HG03095 (cell line): ENCODE measurements around the gene SMIM13.
"Not testable (repeated sequence)": the region's sequence is repeated elsewhere in the genome, so short reads cannot be mapped to it uniquely, and the experiment has no call there.

Source experiments
- ATAC-seq: cut with Tn5 transposase; IDR thresholded peaks from one replicate; pipeline ENCODE4 v1.9.1; 2021; ENCODE audit warnings: moderate library complexity; ENCODE audit not compliant: unreplicated experiment

SMIM13 gene

DNA sequence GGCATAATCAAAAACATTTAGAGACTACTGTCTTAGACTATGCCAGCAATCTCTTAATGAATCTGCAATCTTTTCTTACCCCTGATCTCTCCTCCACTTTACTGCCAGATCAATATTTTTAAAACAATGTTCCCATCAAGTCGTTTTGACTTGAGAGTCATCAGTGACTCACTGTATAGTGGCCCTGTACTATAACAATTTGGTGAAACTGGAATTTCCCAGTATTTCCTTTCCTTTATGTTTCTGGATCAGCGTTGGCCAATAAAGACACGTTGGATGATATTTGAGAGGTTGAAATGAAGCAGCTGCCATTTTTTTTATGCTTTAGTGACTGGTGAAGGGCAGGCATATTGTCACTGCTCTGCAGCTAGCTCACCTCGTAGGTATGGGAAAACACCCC is 10.1 kb upstream of the SMIM13 start:
- ATAC-seq = no peak

DNA sequence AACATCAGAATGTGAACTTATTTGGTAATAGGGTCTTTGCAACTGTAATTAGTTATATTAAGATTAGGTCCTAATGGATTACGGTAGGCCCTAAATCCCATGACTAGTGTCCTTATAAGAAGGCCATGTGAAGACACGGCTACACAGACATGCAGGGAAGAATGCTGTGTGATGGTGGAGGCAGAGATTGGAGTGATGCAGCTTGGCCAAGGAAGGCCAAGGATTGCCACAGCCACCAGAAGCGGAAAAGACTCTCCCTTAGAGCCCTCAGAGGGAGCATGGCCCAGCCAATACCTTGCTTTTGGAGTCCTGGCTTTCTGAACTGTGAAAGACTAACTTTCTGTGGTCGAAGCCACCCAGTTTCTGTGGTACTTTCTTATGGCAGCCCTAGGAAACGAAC is 9.7 kb upstream of the SMIM13 start:
- no peak for ATAC-seq

DNA sequence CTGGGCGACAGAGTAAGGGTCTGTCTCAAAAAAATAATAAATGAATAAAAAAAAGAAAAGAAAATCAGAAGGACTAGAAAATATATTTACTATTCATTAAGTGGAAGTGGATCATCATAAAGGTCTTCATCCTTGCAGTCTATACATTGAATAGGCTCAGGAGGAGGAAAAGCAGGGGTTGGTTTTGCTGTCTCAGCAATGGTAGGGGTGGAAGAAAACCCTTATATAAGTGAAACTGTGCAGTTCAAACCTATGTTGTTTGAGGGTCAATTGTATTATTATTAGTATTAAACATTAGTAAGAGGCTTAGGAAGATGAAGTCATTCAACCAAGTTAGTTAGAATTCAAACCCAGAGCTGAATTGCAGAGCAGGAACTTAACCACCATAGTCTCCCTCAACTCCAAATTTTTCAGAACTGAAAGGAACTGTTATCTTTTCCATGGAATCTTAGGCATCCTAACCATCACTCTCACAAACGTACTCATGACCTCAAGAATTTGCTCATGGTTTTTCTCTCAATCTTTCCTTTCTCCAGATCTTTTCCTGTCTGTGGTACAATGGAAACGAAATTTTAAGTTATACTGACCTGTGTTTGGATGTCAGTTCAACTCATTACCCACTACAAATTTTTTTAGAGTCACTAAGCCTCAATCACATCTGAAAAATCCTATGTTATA is 7.7 kb upstream of the SMIM13 start:
- no peak for ATAC-seq

DNA sequence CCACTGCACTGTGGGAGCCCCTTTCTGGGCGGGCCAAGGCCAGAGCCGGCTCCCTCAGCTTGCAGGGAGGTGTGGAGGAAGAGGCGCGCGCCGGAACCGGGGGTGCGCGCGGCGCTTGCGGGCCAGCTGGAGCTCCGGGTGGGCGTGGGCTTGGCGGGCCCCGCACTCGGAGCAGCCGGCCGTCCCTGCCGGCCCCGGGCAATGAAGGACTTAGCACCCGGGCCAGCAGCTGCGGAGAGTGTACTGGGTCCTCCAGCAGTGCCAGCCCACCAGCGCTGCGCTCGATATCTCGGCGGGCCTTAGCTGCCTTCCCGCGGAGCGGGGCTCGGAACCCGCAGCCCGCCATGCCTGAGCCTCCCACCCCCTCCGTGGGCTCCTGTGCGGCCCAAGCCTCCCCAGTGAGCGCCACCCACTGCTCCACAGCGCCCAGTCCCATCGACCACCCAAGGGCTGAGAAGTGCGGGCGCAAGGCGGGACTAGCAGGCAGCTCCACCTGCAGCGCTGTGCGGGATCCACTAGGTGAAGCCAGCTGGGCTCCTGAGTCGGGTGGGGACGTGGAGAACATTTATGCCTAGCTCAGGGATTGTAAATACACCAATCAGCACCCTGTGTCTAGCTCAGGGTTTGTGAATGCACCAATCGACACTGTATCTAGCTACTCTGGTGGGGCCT is 6.4 kb upstream of the SMIM13 start:
- ATAC-seq = not testable (repeated sequence)

DNA sequence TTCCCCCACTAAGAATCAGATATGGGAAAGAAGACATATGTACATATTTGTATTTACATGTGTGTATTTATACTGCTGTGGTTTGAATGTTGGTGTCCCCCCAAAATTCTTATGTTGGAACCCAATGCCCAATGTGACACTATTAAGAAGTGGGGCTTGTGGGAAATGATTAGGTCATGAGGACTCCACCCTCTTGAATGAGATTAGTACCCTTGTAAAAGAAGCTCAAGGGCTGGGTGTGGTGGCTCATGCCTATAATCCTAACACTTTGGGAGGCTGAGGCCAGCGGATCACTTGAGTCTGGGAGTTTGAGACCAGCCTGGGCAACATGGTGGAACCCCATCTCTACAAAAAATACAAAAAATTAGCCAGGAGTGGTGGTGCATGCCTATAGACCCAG is 3.9 kb upstream of the SMIM13 start:
- no peak for ATAC-seq

DNA sequence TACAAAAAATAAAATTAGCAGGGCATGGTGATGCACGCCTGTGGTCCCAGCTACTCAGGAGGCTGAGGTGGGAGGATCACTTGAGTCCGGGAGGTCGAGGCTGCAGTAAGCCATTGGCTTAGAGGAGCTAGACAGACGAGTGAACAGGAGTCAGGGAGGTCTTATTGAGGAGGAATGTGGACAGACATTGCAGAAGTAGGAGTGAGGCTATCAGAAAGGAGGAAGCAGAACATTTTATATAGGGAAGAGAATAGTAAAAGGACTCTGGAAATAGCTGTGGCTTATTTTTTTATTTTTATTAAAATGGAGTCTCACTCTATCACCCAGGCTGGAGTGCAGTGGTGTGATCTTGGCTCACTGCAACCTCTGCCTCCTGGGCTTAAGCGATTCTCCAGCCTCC is 2.5 kb upstream of the SMIM13 start:
- not testable (repeated sequence) for ATAC-seq

DNA sequence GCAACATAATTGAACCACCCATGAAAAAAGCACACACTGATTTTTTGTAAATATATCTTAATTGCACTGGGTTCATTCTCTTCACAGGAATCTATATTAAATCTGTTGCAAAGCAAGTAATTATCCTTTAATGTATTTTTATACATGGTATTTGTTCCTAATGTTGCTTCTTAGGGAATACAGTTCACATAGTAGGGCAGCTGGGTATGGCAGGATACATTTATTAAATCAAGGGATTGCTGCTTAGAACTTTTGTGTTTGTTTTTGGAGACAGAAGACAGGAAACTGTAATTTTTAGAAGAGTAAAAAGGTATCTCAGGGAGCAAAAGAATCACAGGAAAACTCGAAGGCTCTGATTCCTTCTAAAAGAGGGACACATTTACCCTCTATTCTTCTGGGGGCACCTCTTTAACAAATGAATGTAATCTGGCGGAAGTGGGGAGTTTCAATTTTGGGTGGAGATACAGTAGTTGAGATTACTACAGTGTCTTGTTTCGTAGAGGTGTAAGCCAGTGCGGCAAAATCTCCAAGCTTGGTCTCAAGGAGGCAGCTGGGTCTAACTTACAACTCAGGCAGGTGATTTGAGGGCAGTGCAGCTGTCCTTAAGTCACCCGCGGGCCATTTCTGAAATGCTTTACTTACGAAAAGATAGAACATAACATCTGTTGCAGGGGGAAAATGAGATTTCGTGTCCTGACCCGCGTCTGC is 812 bp upstream of the SMIM13 start:
- peak; percentile 40 for ATAC-seq

DNA sequence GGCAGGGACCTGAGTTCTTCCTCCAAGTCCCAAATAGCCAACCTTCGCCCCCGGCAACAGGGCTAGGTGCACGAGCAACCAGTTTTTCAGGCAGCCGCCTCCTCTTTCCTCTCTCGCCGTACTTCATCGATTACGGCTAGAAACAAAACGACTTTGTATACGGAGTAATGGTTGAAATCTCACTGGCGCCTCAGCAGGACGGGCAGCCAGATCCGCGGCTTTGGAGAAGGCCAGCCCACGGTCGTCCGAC is 333 bp upstream of the SMIM13 start:
- peak; percentile 6 for ATAC-seq

DNA sequence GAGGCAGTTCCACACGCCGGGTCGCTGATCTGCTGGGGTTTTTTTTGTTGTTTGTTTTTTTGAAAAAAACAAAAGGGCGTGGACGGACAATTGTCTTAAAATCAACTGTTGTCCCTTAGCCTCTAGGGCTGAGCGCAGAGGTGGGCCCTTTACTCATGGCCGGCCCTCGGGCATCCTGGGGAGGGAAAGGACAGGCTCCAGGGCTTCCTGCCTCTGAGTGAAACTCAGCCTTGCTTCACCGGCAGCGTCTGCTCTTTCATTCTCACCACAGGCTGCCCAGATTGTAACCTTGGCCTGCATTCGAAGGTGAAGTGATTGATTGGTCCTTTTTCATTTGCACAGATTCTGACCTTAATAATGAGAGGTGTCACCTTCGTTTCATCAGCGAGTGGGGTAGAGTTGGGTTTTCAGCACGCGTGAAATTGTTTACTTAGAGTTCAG is 797 bp downstream of the SMIM13 start:
- ATAC-seq = peak; percentile 34

DNA sequence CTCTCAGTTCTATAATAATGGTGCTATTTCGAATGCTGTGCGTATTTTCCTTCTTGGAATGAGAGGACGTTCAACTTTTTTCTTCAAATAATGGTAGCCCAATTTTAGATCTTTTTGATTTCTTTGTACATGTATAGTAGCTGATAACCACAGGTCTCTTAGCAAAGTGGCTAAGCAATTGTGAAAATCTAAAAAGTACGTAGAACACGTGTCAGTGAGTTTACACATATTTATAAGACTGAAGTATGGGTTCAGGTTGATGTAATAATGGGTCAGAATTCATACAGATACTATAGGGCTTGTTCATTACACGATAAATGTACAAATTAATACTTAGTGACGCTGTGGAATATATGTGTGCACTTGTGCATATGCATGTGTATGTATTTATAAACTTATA is 1.3 kb downstream of the SMIM13 start:
- ATAC-seq = no peak

DNA sequence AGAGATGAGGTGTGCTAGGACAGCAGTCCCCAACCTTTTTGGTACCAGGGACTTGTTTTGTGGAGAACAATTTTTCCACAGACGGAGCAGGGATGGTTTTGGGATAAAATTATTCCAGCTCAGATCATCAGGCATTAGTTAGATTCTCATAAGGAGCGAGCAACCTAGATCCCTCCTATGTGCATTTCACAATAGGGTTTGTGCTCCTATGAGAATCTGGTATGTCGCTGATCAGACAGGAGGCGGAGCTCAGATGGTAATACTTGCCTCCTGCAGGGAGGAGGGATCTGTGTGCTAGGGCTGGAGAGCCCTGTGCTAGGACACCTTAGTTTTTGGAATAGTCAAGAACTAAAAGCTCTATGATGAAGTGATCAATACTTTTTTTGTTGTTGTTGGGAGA is 2.5 kb downstream of the SMIM13 start:
- no peak for ATAC-seq

DNA sequence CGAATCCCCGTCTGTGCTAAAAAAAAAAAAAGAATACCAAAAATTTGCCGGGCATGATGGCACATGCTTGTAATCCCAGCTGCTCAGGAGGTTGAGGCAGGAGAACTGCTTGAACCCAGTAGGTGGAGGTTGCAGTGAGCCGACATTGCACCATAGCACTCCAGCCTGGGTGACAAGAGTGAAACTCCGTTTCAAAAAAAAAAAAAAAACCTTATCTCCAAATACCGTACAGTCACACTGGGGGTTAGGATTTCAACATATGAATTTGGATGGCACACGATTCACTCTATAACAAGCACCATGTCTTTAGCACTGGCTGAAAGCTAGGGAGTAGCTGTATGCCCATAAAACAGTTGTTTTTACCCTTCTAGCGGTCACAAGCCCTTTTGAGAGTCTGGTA is 3.8 kb downstream of the SMIM13 start:
- ATAC-seq = no peak

DNA sequence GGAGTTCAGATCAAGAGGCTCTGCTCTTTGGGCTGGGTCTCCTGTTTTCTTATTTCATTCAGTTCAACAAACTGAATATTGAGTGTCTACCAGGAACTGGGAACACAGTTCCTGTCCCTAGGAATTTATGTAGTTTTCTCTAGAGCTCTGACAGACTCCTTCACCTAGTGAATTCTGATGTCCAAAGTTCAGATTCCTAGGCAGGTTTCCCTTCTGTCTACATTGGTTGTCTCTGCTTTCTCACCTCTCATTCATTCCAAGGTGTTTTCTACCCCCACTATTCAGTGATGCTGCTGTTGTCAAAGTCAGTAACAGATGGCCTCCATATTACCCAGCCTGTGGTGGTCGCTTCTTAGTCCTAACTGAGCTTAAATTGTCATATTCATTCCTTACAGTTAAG is 4.4 kb downstream of the SMIM13 start:
- no peak for ATAC-seq

DNA sequence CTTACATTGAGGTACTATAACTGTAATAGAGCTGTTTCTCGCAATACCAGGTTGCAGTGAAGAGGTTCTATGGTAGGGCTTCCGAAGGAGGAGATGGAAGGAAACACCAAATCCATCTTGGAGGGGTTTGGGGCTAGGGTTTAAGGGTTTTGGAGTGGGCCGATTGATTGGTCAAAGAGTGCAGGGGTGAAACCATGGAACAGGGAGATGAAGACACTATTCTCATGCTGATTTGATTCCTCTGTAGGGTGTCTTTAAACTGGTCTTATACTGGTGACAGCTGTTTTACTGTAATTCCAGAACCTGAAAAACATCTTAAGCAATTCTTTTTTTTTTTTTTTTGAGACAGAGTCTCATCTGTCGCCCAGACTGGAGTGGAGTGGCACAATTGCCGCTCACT is 7.8 kb downstream of the SMIM13 start:
- ATAC-seq = no peak

DNA sequence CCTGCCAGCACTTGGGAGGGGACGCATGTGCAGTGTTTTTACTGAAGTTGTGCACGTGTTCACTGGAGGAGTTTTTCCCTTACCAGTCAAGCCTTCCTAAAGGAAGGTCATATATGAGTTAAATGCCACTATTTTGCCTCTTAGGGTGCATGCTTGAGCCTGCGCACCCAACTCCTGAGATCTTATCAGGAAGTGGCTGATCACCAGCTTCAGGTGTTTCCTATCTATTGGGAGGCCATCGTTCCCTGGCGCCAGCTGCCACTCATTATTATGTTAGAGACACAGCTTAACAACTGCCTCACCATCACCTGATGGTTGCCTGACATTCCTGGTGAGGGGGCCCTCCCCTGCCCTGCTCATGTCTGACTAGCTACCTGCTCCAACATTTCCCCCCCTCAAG is 9.4 kb downstream of the SMIM13 start:
- no peak for ATAC-seq

DNA sequence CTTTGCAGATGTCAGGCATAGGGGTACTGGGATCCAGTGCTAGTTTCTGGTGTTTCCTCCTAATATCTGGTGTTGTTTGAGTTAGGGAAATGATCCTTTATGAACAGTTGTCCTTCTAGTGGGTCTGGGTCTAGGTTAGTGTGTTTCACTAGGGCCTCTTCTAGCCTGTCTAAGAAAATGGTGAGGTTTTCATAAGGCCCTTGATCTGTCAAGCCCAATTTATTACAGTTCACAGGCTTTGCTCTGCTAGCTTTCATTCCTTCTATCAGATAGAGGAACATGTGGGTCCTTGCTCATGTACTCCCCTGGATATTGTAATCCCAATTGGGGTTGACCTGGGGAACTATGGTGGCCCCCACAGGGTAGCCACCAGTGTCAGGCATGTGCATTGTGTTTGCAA is 15.1 kb downstream of the SMIM13 start:
- ATAC-seq = no peak

DNA sequence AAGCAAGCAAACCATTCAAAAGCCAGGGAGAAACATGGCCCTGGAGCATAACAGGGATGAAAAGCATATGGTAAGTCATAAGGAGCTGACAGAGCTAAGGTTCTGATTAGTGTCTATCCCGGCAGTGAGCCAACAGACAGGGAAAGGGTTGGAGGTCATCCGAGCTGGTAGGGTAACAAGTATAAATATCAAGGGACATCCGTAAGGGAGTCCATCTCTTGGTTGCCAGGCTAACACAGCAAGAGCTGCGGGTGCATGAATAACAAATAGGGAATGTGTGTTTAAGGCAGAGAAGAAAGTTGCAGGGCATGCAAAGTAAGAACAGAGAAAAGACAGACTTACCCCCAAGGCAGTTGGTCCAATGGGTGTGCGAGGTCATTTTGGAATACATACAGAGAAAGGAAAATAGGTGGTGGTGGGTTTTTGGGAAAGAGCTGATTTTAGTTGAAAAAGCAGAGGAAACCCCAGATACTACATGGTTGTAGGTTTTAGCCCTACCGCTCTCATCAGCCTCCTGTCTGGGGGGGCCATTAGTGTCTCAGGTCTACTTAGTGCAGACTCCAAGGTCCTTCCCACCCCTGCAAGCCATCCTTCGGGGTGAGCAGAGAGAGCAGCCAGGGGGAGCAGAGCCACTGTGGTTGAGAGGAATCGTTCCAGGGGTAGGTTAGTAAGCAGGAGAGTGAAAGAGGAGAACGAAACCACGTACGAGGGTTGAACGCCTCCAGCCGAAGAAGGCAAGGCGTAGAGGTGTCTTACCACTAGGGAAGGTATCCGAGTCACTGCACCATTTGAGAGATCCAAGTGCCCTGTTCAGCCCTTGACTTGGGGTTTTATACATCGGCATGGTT is 17.5 kb downstream of the SMIM13 start, which contains the start of gene ERVFRD-1:
Gene ERVFRD-1 (minus strand): TSS at position 805 of the 848 bp plus-strand sequence. CDS start 6,415 bp downstream, outside the sequence.
- no peak for ATAC-seq

DNA sequence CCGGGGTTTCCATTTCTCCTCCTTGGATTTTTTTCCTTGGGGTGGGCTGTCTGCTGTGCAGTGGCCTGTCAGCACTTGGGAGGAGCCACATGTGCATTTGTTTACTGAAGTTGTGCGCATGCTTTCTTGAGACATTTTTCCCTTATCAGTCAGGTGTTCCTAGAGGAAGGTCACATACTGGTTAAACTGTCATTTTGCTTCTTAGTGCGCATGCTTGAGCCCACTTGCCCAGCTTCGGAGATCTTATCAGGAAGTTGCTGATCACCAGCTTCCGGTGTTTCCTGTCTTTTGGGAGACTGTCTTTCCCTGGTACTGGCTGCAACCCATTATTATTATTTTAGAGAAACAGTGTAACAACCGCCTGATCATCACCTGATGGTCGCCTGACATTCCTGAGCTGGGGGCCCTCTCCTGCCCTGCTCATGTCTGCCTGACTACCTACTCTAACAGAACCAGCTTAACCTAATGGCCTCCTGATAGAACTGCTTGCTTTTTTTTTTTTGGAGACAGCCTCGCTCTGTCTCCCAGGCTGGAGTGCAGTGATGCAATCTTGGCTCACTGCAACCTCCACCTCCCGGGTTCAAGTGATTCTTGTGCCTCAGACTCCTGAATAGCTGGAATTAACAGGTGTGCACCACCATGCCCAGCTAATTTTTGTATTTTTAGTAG is 18.3 kb downstream of the SMIM13 start:
- no peak for ATAC-seq

DNA sequence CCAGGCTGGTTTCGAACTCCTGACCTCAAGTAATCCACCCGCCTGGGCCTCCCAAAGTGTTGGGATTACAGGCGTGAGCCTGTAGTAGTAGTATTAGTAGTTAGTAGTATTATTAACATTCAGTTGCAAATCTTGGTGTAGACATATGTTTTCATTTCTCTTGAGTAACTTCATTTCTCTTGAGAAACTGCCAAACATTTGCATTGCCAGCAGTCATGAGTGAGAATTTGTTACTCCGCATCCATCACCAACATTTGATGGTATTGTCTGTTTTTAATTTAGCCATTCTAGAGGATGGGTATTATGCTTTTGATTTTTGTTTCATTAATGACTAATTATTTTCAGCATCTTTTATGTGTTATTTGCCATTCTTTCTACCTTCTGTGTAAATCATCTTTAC is 19.4 kb downstream of the SMIM13 start:
- no peak for ATAC-seq

DNA sequence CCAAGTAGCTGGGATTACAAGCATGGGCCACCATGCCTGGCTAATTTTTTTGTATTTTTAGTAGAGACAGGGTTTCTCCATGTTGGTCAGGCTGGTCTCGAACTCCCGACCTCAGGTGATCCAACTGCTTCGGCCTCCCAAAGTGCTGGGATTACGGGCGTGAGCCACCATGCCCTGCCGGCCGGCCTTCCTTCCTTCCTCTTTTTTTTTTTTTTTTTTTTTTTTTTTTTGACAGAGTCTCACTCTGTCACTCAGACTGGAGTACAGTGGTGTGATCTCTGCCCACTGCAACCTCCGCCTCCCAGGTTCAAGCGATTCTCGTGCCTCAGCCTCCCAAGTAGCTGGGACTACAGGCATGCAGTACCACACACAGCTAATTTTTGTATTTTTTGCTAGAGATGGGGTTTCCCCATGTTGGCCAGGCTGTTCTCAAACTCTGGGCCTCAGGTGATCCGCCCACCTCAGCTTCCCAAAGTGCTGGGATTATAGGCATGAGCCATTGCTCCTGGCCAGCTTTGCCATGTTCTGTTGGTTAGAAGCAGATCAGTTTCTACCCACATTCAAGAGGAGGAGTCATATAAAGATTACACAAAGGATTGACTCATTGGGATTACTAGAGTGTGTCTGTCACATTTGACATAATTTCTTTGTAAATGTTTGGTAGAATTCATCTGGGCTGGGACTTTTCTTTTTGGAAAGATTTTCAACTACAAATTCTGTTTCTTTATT is 22.3 kb downstream of the SMIM13 start:
- not testable (repeated sequence) for ATAC-seq
